BJ (cell line): ENCODE measurements around the gene PLD4. TPM values are rescaled to one million over a fixed set of nuclear protein-coding genes. Genes with fewer than 3 reads are reported as not detected.

ENCODE experiments used
- CTCF ChIA-PET: fragments of 350-600 bp; formaldehyde crosslinking; extraction: SDS; loops from one replicate; lab custom pipeline; 2021; ENCODE audit warnings: antibody characterized with exemption, inconsistent platforms; lab: Yijun Ruan, JAX
- POLR2A ChIA-PET: fragments of 300-600 bp; sonication (Branson Sonifier 250); formaldehyde crosslinking; extraction: SDS; loops from one replicate; lab custom pipeline; 2021; ENCODE audit warnings: antibody characterized with exemption; lab: Charles Lee
- DNase-seq: peaks from one replicate; pipeline ENCODE4 v3.0.0-alpha.2; 2011; ENCODE audit warnings: low read depth
- H3K27me3 ChIP-seq: 2 replicates; pipeline ENCODE4 v1.6.0; 2011; ENCODE audit warnings: low read length; ENCODE audit not compliant: control insufficient read depth, insufficient read depth
- H3K36me3 ChIP-seq: 2 replicates; pipeline ENCODE4 v1.5.1; 2011; ENCODE audit warnings: low read length; ENCODE audit not compliant: control insufficient read depth, insufficient read depth
- H3K4me3 ChIP-seq: 2 replicates; pipeline ENCODE4 v1.5.1; 2011; ENCODE audit warnings: low read depth, mild to moderate bottlenecking, control low read depth, low read length
- CTCF ChIP-seq: IDR thresholded peaks from 2 replicates; pipeline ENCODE4 v1.5.1; 2011; ENCODE audit warnings: low read depth, mild to moderate bottlenecking, control low read depth, inconsistent platforms, low read length, moderate library complexity; ENCODE audit not compliant: insufficient read depth
- polyA plus RNA-seq: library from polyadenylated mRNA; depleted of rRNA; stranded (reverse); fragments of >200 nt; gene quantifications from 2 replicates; pipeline ENCODE4 v1.2.3, GENCODE V29; 2011

PLD4 gene
- polyA plus RNA-seq, 1 experiment, result 0.02 TPM

GRCh38 chr14:104953097-104953496 is 28.4 kb downstream of the PLD4 start:
- Histone ChIP-seq H3K27me3 (no peaks in the 10 kb centered on the region), H3K4me3 (no peak overlapping the region), H3K36me3 (peaks cover 5% of the 10 kb centered on the region; the same call in 1 of the 2 replicates)
- no peak for TF ChIP-seq CTCF
- ChIA-PET CTCF (interaction anchor here (1.2 kb wide), 1 partner anchor 20 kb away, joined by 3 read pairs; no protein-coding TSS in a partner anchor), POLR2A (no interaction called here)
- DNase-seq, result no peak

GRCh38 chr14:104953896-104954656 is 29.4 kb downstream of the PLD4 start:
- H3K27me3 ChIP-seq, result no peaks in the 10 kb centered on the region
- ChIA-PET CTCF (interaction anchor here (1.2 kb wide), 1 partner anchor 21 kb away, joined by 3 read pairs; no protein-coding TSS in a partner anchor), POLR2A (no interaction called here)
- no peak for TF ChIP-seq CTCF
- H3K4me3 ChIP-seq, result no peak overlapping the region
- no peak for DNase-seq
- H3K36me3 ChIP-seq, result peaks cover 5% of the 10 kb centered on the region; the same call in 1 of the 2 replicates

GRCh38 chr14:104954746-104955395 is 30.2 kb downstream of the PLD4 start:
- CTCF ChIA-PET, result no interaction called here
- no peak for TF ChIP-seq CTCF

GRCh38 chr14:104955396-104955770 is 30.7 kb downstream of the PLD4 start:
- Histone ChIP-seq H3K4me3 (no peak overlapping the region), H3K36me3 (peaks cover 5% of the 10 kb centered on the region; the same call in 1 of the 2 replicates), H3K27me3 (no peaks in the 10 kb centered on the region)
- ChIA-PET POLR2A (no interaction called here), CTCF (interaction anchor here (0.9 to 1.2 kb wide), 2 partner anchors 17 to 19 kb away, joined by 3 to 4 read pairs; no protein-coding TSS in a partner anchor)
- DNase-seq, result no peak
- TF ChIP-seq CTCF, result no peak

More at GRCh38 chr14:104954746-104955395, 30.2 kb downstream of the PLD4 start:
- no peaks in the 10 kb centered on the region for H3K27me3 ChIP-seq
- no peak overlapping the region for H3K4me3 ChIP-seq
- peaks cover 5% of the 10 kb centered on the region; the same call in 1 of the 2 replicates for H3K36me3 ChIP-seq
- POLR2A ChIA-PET, result no interaction called here
- DNase-seq, result no peak

DNA sequence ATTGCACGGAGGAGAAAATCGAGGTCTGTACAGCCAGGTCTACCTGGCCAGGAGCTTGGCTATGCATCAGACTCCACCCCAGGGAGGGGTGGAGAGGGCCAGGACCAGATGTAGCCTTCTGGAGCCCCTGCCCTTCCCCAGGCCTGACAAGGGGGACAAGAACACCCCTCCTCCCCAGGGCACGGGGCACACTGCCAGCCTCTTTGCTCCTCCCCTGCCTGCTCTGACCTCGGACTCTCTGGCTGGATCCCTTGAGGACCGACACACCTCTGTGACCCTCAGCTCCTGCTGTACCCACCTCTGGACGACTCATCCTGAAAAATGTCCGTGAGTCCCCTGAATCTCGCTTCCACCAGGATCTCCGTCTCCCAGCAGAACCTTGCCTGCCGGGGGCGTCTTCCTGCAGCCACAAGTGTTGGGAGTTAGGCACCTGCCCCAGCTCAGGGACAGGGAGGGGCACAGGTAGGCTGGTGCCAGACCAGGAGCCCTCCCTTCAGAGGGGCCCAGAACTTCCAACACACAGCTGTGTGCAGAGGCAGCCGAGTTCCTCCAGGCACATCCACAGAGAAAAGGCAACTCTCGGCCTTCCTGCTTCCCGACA is 31.7 kb downstream of the PLD4 start:
- Histone ChIP-seq H3K36me3 (peaks cover 5% of the 10 kb centered on the region; the same call in 1 of the 2 replicates), H3K4me3 (no peak overlapping the region), H3K27me3 (no peaks in the 10 kb centered on the region)
- ChIA-PET POLR2A (no interaction called here), CTCF (interaction anchor here (0.9 to 1.2 kb wide), 2 partner anchors 18 kb away, joined by 3 to 4 read pairs; no protein-coding TSS in a partner anchor)
- no peak for DNase-seq
- TF ChIP-seq CTCF, result no peak
